ENCODE results near the gene CD36. TPM values are rescaled to one million over a fixed set of nuclear protein-coding genes. Genes with fewer than 3 reads are reported as not detected.

Gene CD36
- total RNA-seq, 1 experiment from 2014 or later: 0.46 TPM

GRCh38 chr7:80591654-80592053 lies 46.8 kb upstream of the CD36 start:
- no peak overlapping the region for H3K27ac ChIP-seq (ENCODE audit: low read length)
- DNase-seq (ENCODE audit: low read depth, low spot score): no peak
- intact Hi-C loops (cut with micrococcal nuclease; ENCODE audit: unreplicated experiment) (no loop called here), in situ Hi-C loops (cut with HindIII; ENCODE audit: low pct_unique_long_range_greater_than_20kb, low sequenced_read_pairs) (no loop called here)
- ATAC-seq: no peak
- no peaks in the 10 kb centered on the region for H3K9me3 ChIP-seq (ENCODE audit: control insufficient read depth, insufficient read depth, low read depth, low read length)
- H3K4me3 ChIP-seq (ENCODE audit: low read depth in 2 of 2, low read length in 2 of 2): no peak overlapping the region
- CTCF ChIA-PET: no interaction called here
- POLR2A ChIA-PET: no interaction called here
- no peaks in the 10 kb centered on the region for H3K27me3 ChIP-seq (ENCODE audit: control insufficient read depth, insufficient read depth, low read length)
- TF ChIP-seq POLR2AphosphoS5 (IDR thresholded peaks at IDR 0.05; ENCODE audit: low read depth, low read length) (no peak), TCF7L2 (IDR thresholded peaks at IDR 0.05; ENCODE audit: low read depth, low read length) (no peak), REST (IDR thresholded peaks at IDR 0.05; ENCODE audit: insufficient read depth in 1 of 2, low read depth in 2 of 2, low read length in 1 of 2) (no peak), SIN3A (IDR thresholded peaks at IDR 0.05; ENCODE audit: borderline replicate concordance, insufficient read depth, low read depth, low read length) (no peak)
- TF ChIP-seq, protein P1, sequence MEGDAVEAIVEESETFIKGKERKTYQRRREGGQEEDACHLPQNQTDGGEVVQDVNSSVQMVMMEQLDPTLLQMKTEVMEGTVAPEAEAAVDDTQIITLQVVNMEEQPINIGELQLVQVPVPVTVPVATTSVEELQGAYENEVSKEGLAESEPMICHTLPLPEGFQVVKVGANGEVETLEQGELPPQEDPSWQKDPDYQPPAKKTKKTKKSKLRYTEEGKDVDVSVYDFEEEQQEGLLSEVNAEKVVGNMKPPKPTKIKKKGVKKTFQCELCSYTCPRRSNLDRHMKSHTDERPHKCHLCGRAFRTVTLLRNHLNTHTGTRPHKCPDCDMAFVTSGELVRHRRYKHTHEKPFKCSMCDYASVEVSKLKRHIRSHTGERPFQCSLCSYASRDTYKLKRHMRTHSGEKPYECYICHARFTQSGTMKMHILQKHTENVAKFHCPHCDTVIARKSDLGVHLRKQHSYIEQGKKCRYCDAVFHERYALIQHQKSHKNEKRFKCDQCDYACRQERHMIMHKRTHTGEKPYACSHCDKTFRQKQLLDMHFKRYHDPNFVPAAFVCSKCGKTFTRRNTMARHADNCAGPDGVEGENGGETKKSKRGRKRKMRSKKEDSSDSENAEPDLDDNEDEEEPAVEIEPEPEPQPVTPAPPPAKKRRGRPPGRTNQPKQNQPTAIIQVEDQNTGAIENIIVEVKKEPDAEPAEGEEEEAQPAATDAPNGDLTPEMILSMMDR (IDR thresholded peaks at IDR 0.05): no peak
- H3K4me1 ChIP-seq (ENCODE audit: control insufficient read depth, insufficient read depth, low read length): no peaks in the 10 kb centered on the region
- no peaks in the 10 kb centered on the region for H3K36me3 ChIP-seq (ENCODE audit: control insufficient read depth, insufficient read depth, low read length)
- BruUV-seq (replicated peaks): no TSS peak

DNA sequence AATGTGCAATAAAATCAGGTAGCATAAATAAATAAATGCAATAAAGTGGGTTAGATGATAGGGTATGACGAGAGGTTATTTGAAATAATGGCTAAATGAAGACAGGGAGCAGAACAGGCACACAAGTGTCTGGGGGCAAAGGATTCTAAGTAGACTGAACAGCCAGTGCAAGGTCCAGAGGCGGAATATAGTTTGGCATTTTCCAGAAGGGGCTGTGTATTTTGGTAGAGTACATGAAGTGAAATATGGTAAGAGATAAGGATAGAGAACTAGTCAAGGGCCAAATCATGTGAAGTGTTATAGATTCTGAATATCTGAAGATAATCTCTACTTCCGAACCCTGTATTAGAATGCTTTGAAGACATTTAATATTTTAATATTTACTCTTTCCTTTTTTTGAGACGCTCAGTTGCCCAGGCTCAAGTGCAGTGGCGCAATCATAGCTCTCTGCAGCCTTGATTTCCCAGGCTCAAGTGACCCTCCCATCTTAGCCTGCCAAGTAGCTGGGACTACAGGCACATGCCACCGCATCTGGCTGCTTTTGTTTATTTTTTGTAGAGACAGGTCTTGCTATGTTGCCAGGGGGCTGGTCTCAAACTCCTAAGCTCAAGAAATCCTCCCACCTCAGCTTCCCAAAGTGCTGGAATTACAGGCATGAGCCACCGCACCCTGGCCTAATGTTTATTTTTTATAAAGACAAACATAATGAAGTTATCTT lies 44.4 kb upstream of the CD36 start:
- Histone ChIP-seq H3K4me3 (ENCODE audit: low read depth in 2 of 2, low read length in 2 of 2) (no peak overlapping the region), H3K27me3 (ENCODE audit: control insufficient read depth, insufficient read depth, low read length) (no peaks in the 10 kb centered on the region), H3K9me3 (ENCODE audit: control insufficient read depth, insufficient read depth, low read depth, low read length) (no peaks in the 10 kb centered on the region), H3K27ac (ENCODE audit: low read length) (no peak overlapping the region), H3K4me1 (ENCODE audit: control insufficient read depth, insufficient read depth, low read length) (no peaks in the 10 kb centered on the region), H3K36me3 (ENCODE audit: control insufficient read depth, insufficient read depth, low read length) (no peaks in the 10 kb centered on the region)
- TF ChIP-seq, protein P1 (IDR thresholded peaks at IDR 0.05): no peak
- TF ChIP-seq REST (IDR thresholded peaks at IDR 0.05; ENCODE audit: insufficient read depth in 1 of 2, low read depth in 2 of 2, low read length in 1 of 2) (no peak), POLR2AphosphoS5 (IDR thresholded peaks at IDR 0.05; ENCODE audit: low read depth, low read length) (no peak), TCF7L2 (IDR thresholded peaks at IDR 0.05; ENCODE audit: low read depth, low read length) (no peak), SIN3A (IDR thresholded peaks at IDR 0.05; ENCODE audit: borderline replicate concordance, insufficient read depth, low read depth, low read length) (no peak)
- ChIA-PET CTCF (no interaction called here), POLR2A (interaction anchor here (0.5 kb wide), 1 partner anchor 845 kb away, joined by 3 read pairs; no protein-coding TSS in a partner anchor)
- no peak for ATAC-seq
- in situ Hi-C loops (cut with HindIII; ENCODE audit: low pct_unique_long_range_greater_than_20kb, low sequenced_read_pairs) (no loop called here), intact Hi-C loops (cut with micrococcal nuclease; ENCODE audit: unreplicated experiment) (no loop called here)
- no TSS peak for BruUV-seq (replicated peaks)
- DNase-seq (ENCODE audit: low read depth, low spot score): no peak

Measured in Panc1 (cell line).